H9 (cell line): ENCODE results near the gene TRPM4. TPM values are rescaled to one million over a fixed set of nuclear protein-coding genes. Genes with fewer than 3 reads are reported as not detected.
A peak's percentile ranks its signal among the peaks of the same experiment; 100 is the strongest.

ENCODE experiments used
- DNase-seq: peaks from one replicate; pipeline ENCODE4 v3.0.0-alpha.2; 2017
- H2AFZ ChIP-seq: one replicate; pipeline ENCODE4 v1.6.1; 2013; ENCODE audit warnings: mild to moderate bottlenecking, low read length, control low read depth, moderate library complexity
- H2AK5ac ChIP-seq: 2 replicates; pipeline ENCODE4 v1.6.1; 2013; ENCODE audit warnings: low read length, control low read depth, mixed read lengths; ENCODE audit not compliant: insufficient read length
- H2BK120ac ChIP-seq: one replicate; pipeline ENCODE4 v1.6.1; 2013; ENCODE audit warnings: low read depth, mild to moderate bottlenecking, low read length, control low read depth, inconsistent platforms; ENCODE audit not compliant: poor library complexity, severe bottlenecking
- H2BK12ac ChIP-seq: 2 replicates; pipeline ENCODE4 v1.6.1; 2013; ENCODE audit warnings: low read length, control low read depth, mixed read lengths, low read depth; ENCODE audit not compliant: insufficient read length
- H2BK15ac ChIP-seq: 2 replicates; pipeline ENCODE4 v1.6.1; 2013; ENCODE audit warnings: low read depth, low read length, control low read depth
- H2BK20ac ChIP-seq: one replicate; pipeline ENCODE4 v1.6.1; 2013; ENCODE audit warnings: low read depth, mild to moderate bottlenecking, low read length, control low read depth, inconsistent platforms; ENCODE audit not compliant: poor library complexity, severe bottlenecking
- H2BK5ac ChIP-seq: 2 replicates; pipeline ENCODE4 v1.6.1; 2013; ENCODE audit warnings: low read length, control low read depth, mixed read lengths; ENCODE audit not compliant: insufficient read length
- H3K14ac ChIP-seq: 2 replicates; pipeline ENCODE4 v1.6.1; 2013; ENCODE audit warnings: low read length, control low read depth; ENCODE audit not compliant: insufficient read depth
- H3K18ac ChIP-seq: 2 replicates; pipeline ENCODE4 v1.6.1; 2013; ENCODE audit warnings: low read depth, mild to moderate bottlenecking, mixed read lengths, low read length, control low read depth; ENCODE audit not compliant: insufficient read length
- H3K23ac ChIP-seq: 2 replicates; pipeline ENCODE4 v1.6.1; 2013; ENCODE audit warnings: low read length, control low read depth, mixed read lengths, low read depth; ENCODE audit not compliant: insufficient read length
- H3K23me2 ChIP-seq: 2 replicates; pipeline ENCODE4 v1.6.1; 2013; ENCODE audit warnings: low read depth, mild to moderate bottlenecking, mixed read lengths, low read length, control low read depth; ENCODE audit not compliant: insufficient read length, poor library complexity, severe bottlenecking
- H3K27ac ChIP-seq: 2 replicates; pipeline ENCODE4 v1.5.1; 2013; ENCODE audit warnings: low read length, control low read depth, mixed read lengths, low read depth; ENCODE audit not compliant: insufficient read length
- H3K27me3 ChIP-seq: 2 replicates; pipeline ENCODE4 v1.6.1; 2013; ENCODE audit warnings: low read length, control low read depth, inconsistent platforms; ENCODE audit not compliant: insufficient read depth
- H3K4ac ChIP-seq: 2 replicates; pipeline ENCODE4 v1.6.1; 2013; ENCODE audit warnings: low read depth, mild to moderate bottlenecking, control low read depth, inconsistent platforms, low read length, moderate library complexity
- H3K4me1 ChIP-seq: 2 replicates; pipeline ENCODE4 v1.6.1; 2013; ENCODE audit warnings: low read length, control low read depth, inconsistent platforms; ENCODE audit not compliant: insufficient read depth
- H3K4me2 ChIP-seq: 2 replicates; pipeline ENCODE4 v1.6.1; 2013; ENCODE audit warnings: low read length, control low read depth, mixed read lengths; ENCODE audit not compliant: insufficient read length, insufficient read depth
- H3K56ac ChIP-seq: 2 replicates; pipeline ENCODE4 v1.6.1; 2013; ENCODE audit warnings: low read depth, mild to moderate bottlenecking, mixed read lengths, low read length, control low read depth; ENCODE audit not compliant: insufficient read length
- H3K79me1 ChIP-seq: 2 replicates; pipeline ENCODE4 v1.6.1; 2013; ENCODE audit warnings: low read depth, mild to moderate bottlenecking, moderate library complexity, low read length, control low read depth, inconsistent platforms; ENCODE audit not compliant: insufficient read depth, poor library complexity, severe bottlenecking
- H3K79me2 ChIP-seq: 2 replicates; pipeline ENCODE4 v1.6.1; 2013; ENCODE audit warnings: low read length, control low read depth, inconsistent platforms; ENCODE audit not compliant: insufficient read depth
- H3K9ac ChIP-seq: 2 replicates; pipeline ENCODE4 v1.6.1; 2013; ENCODE audit warnings: low read length, control low read depth, mixed read lengths; ENCODE audit not compliant: insufficient read length; ENCODE audit errors: extremely low read depth
- H3K9me3 ChIP-seq: one replicate; pipeline ENCODE4 v1.6.1; 2013; ENCODE audit warnings: low read depth, low read length, inconsistent platforms; ENCODE audit not compliant: control insufficient read depth
- H3T11ph ChIP-seq: one replicate; pipeline ENCODE4 v1.6.1; 2013; ENCODE audit warnings: mild to moderate bottlenecking, low read length, control low read depth, inconsistent platforms
- H4K20me1 ChIP-seq: one replicate; pipeline ENCODE4 v1.6.1; 2013; ENCODE audit not compliant: control insufficient read depth, insufficient read length, insufficient read depth
- H4K5ac ChIP-seq: 2 replicates; pipeline ENCODE4 v1.6.1; 2013; ENCODE audit warnings: low read depth, mild to moderate bottlenecking, mixed read lengths, low read length, control low read depth; ENCODE audit not compliant: insufficient read length
- H4K8ac ChIP-seq: replicated peaks from 2 replicates; pipeline ENCODE4 v1.6.1; 2013; ENCODE audit warnings: low read length, control low read depth, mixed read lengths, low read depth; ENCODE audit not compliant: insufficient read length
- H4K91ac ChIP-seq: 2 replicates; pipeline ENCODE4 v1.6.1; 2013; ENCODE audit warnings: low read depth, mild to moderate bottlenecking, moderate library complexity, mixed read lengths, low read length, control low read depth; ENCODE audit not compliant: insufficient read length
- H3K27ac Mint-ChIP-seq, 3 experiments: 2 replicates in 2 of 3; 3 replicates in 1 of 3; pipeline ENCODE4 v1.8.0; 2020 to 2021; ENCODE audit warnings: mixed read lengths in 3 of 3, mild to moderate bottlenecking in 1 of 3, moderate library complexity in 1 of 3
- H3K27me3 Mint-ChIP-seq: 2 replicates; pipeline ENCODE4 v1.8.0; 2021; ENCODE audit warnings: low read depth, mild to moderate bottlenecking, moderate library complexity, mixed read lengths
- H3K36me3 Mint-ChIP-seq, 3 experiments: 2 replicates in 2 of 3; 3 replicates in 1 of 3; pipeline ENCODE4 v1.8.0; 2020 to 2021; ENCODE audit warnings: low read depth in 3 of 3, mixed read lengths in 3 of 3; ENCODE audit not compliant: insufficient read depth in 1 of 3
- H3K4me1 Mint-ChIP-seq, 2 experiments: 2 replicates each; pipeline ENCODE4 v1.8.0; 2020; ENCODE audit warnings: mixed read lengths in 2 of 2
- H3K4me3 Mint-ChIP-seq, 2 experiments: 2 replicates in 1 of 2; 3 replicates in 1 of 2; pipeline ENCODE4 v1.8.0; 2020 to 2021; ENCODE audit warnings: mild to moderate bottlenecking in 2 of 2, mixed read lengths in 2 of 2, moderate library complexity in 1 of 2
- H3K9me3 Mint-ChIP-seq, 2 experiments: 2 replicates in 1 of 2; 3 replicates in 1 of 2; pipeline ENCODE4 v1.8.0; 2020; ENCODE audit warnings: mild to moderate bottlenecking in 2 of 2, mixed read lengths in 2 of 2, moderate library complexity in 1 of 2
- WGBS: extraction: QIAGEN DNeasy Blood & Tissue Kit; methylation state at CpG from one replicate; pipeline ENCODE4 v1.1.7; 2013; ENCODE audit warnings: missing lambda C conversion rate, low lambda C conversion rate, mixed read lengths; ENCODE audit not compliant: insufficient read length; ENCODE audit errors: extremely low coverage; 5-methylcytosine and 5-hydroxymethylcytosine counted together
- total RNA-seq: library from RNA; stranded (reverse); gene quantifications from 2 replicates; pipeline ENCODE4 v1.2.1, GENCODE V29; 2021
- TF ChIP-seq, protein P1 (sequence below): fragments of 200-600 bp; sonication (generic); conservative IDR thresholded peaks from 3 replicates; pipeline ENCODE4 v1.8.0; 2021; ENCODE audit warnings: antibody characterized with exemption, mild to moderate bottlenecking

The TRPM4 gene
- total RNA-seq, 1 experiment from 2014 or later, result 6.9 TPM

DNA sequence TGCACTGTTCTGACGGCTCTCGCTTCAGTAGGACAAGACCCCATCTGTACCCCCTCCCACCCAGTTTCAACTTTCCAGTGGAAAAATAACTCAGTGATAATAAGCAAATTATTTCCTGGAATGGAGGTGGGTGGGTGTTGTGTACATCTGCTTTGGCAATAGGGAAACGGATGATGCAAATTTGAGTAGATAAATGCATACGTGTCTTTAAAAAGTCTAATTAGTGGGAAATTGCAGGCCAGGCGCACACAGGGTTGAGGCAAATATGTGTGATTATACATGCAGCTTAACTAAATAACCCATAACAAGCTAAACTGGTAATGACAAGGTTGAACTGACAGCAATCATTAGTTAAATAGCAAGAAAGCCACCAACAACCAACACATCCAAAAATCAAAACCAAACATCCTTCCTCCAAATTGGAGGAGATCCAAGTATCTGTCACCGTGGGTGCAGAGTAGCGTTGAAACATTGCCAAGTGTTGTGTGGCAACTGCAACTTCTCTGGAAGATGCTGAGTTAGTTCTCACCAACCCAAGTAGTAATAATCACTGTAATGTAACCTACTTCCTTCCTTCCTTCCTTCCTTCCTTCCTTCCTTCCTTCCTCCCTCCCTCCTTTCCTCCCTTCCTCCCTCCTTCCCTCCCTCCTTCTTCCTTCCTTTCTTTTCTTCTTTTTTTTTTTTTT is 54.6 kb downstream of the TRPM4 start:
- H3K4me1 ChIP-seq, result 0 out of 2 replicates have a peak, but pooled peaks cover 3% of the 10 kb centered on the region
- no peak overlapping the region for H2AK5ac ChIP-seq
- H3K27ac ChIP-seq, result no peak overlapping the region

More for the DNA sequence above, 54.6 kb downstream of the TRPM4 start:
- Histone ChIP-seq H3K23ac (no peak overlapping the region), H3T11ph (no peak overlapping the region), H4K5ac (no peak overlapping the region), H2BK15ac (no peak overlapping the region), H4K8ac (no peak overlapping the region), H2BK12ac (no peak overlapping the region), H3K23me2 (peaks cover 6% of the 10 kb centered on the region), H3K79me2 (no peaks in the 10 kb centered on the region), H3K79me1 (no peaks in the 10 kb centered on the region), H4K20me1 (no peaks in the 10 kb centered on the region), H2AFZ (no peak overlapping the region), H4K91ac (no peak overlapping the region), H2BK120ac (no peak overlapping the region), H3K14ac (no peak overlapping the region), H2BK5ac (no peak overlapping the region), H3K27me3 (no peaks in the 10 kb centered on the region), H3K4ac (no peak overlapping the region), H3K56ac (no peak overlapping the region), H3K9ac (no peak overlapping the region), H2BK20ac (no peak overlapping the region), H3K9me3 (no peaks in the 10 kb centered on the region), H3K18ac (no peak overlapping the region), H3K4me2 (no peak overlapping the region)
- WGBS, result no CpG with 5 or more reads among the region's 7 CpGs
- no peak overlapping the region for H3K27ac Mint-ChIP-seq
- TF ChIP-seq, protein P1, sequence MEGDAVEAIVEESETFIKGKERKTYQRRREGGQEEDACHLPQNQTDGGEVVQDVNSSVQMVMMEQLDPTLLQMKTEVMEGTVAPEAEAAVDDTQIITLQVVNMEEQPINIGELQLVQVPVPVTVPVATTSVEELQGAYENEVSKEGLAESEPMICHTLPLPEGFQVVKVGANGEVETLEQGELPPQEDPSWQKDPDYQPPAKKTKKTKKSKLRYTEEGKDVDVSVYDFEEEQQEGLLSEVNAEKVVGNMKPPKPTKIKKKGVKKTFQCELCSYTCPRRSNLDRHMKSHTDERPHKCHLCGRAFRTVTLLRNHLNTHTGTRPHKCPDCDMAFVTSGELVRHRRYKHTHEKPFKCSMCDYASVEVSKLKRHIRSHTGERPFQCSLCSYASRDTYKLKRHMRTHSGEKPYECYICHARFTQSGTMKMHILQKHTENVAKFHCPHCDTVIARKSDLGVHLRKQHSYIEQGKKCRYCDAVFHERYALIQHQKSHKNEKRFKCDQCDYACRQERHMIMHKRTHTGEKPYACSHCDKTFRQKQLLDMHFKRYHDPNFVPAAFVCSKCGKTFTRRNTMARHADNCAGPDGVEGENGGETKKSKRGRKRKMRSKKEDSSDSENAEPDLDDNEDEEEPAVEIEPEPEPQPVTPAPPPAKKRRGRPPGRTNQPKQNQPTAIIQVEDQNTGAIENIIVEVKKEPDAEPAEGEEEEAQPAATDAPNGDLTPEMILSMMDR, result no peak
- no peak for DNase-seq
- peak overlapping the region in 1 of 2 experiments; percentile 53; a peak in 1 of 5 replicates for H3K4me3 Mint-ChIP-seq
- peaks cover 0 to 4% of the 10 kb centered on the region in 2 experiments; a peak in 2 of 5 replicates for H3K9me3 Mint-ChIP-seq
- peaks cover 5 to 10% of the 10 kb centered on the region in 2 experiments for H3K4me1 Mint-ChIP-seq
- H3K27me3 Mint-ChIP-seq, result peaks cover 3% of the 10 kb centered on the region
- peaks cover 2 to 14% (median 3%) of the 10 kb centered on the region in 3 experiments; a peak in 5 of 7 replicates for H3K36me3 Mint-ChIP-seq
